ENCODE measurements around the gene UNC13C.

The UNC13C gene

GRCh38 chr15:54594115-54594514 lies 615.9 kb downstream of the UNC13C start:
- Histone ChIP-seq H3K27me3 (replicated peaks; ENCODE audit: control insufficient read depth, insufficient read depth, low read length) (no peaks in the 10 kb centered on the region), H3K36me3 (ENCODE audit: control insufficient read depth, insufficient read depth, low read length) (peaks cover 3% of the 10 kb centered on the region), H3K4me3 (replicated peaks; ENCODE audit: low read depth, low read length) (no peak overlapping the region)
- peak; percentile 12 for TF ChIP-seq CTCF (IDR thresholded peaks at IDR 0.05; ENCODE audit: insufficient read depth, low read length, poor library complexity, severe bottlenecking)
- no peak for DNase-seq (ENCODE audit: extremely low read depth, insufficient read length)

DNA sequence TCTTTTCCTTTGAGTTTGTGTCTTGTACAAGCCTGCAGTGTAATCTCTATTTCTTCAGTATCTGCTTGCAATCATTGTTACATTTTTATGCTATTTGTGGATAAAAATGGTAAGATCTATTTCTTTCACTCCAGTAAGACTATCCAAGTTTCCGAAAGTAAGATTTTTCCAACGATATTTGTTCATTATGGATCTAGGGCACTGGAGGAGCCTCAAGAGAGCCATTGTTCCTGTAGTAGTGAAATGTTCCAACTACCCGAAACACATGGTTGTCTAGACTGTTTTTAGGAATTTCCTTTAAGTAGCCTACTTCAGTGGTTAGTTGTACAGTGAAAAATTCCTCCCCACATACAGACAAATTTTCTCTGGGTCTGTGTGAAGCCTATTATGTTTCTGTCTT lies 621.1 kb downstream of the UNC13C start:
- DNase-seq (ENCODE audit: extremely low read depth, insufficient read length) = no peak
- H3K36me3 ChIP-seq (ENCODE audit: control insufficient read depth, insufficient read depth, low read length) = peaks cover 3% of the 10 kb centered on the region
- H3K4me3 ChIP-seq (replicated peaks; ENCODE audit: low read depth, low read length) = no peak overlapping the region
- no peaks in the 10 kb centered on the region for H3K27me3 ChIP-seq (replicated peaks; ENCODE audit: control insufficient read depth, insufficient read depth, low read length)
- no peak for TF ChIP-seq CTCF (IDR thresholded peaks at IDR 0.05; ENCODE audit: insufficient read depth, low read length, poor library complexity, severe bottlenecking)

GRCh38 chr15:54605043-54605442 lies 626.8 kb downstream of the UNC13C start:
- Histone ChIP-seq H3K4me3 (replicated peaks; ENCODE audit: low read depth, low read length) (no peak overlapping the region), H3K36me3 (ENCODE audit: control insufficient read depth, insufficient read depth, low read length) (no peaks in the 10 kb centered on the region), H3K27me3 (replicated peaks; ENCODE audit: control insufficient read depth, insufficient read depth, low read length) (no peaks in the 10 kb centered on the region)
- no peak for DNase-seq (ENCODE audit: extremely low read depth, insufficient read length)
- no peak for TF ChIP-seq CTCF (IDR thresholded peaks at IDR 0.05; ENCODE audit: insufficient read depth, low read length, poor library complexity, severe bottlenecking)

DNA sequence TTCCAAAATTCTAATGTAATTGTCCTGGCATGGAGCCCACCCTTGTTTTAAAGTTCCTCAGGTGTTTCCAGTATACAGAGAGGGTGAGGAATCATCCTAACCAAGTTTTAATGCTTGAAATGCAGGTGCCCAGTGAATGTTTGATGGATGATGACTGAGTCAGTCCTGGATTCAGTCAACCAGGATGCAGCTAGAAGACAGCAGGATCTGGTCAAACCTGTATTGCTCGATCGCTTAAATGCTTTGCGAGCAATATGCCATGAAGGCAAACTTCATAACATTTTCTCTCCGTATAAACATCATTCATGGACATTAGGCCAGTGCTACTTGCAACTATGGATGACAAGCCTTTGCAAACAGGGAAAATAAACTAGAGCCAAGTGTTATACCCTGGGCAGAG lies 627.3 kb downstream of the UNC13C start:
- TF ChIP-seq CTCF (IDR thresholded peaks at IDR 0.05; ENCODE audit: insufficient read depth, low read length, poor library complexity, severe bottlenecking) = no peak
- no peak overlapping the region for H3K4me3 ChIP-seq (replicated peaks; ENCODE audit: low read depth, low read length)
- no peaks in the 10 kb centered on the region for H3K27me3 ChIP-seq (replicated peaks; ENCODE audit: control insufficient read depth, insufficient read depth, low read length)
- no peak for DNase-seq (ENCODE audit: extremely low read depth, insufficient read length)
- no peaks in the 10 kb centered on the region for H3K36me3 ChIP-seq (ENCODE audit: control insufficient read depth, insufficient read depth, low read length)

DNA sequence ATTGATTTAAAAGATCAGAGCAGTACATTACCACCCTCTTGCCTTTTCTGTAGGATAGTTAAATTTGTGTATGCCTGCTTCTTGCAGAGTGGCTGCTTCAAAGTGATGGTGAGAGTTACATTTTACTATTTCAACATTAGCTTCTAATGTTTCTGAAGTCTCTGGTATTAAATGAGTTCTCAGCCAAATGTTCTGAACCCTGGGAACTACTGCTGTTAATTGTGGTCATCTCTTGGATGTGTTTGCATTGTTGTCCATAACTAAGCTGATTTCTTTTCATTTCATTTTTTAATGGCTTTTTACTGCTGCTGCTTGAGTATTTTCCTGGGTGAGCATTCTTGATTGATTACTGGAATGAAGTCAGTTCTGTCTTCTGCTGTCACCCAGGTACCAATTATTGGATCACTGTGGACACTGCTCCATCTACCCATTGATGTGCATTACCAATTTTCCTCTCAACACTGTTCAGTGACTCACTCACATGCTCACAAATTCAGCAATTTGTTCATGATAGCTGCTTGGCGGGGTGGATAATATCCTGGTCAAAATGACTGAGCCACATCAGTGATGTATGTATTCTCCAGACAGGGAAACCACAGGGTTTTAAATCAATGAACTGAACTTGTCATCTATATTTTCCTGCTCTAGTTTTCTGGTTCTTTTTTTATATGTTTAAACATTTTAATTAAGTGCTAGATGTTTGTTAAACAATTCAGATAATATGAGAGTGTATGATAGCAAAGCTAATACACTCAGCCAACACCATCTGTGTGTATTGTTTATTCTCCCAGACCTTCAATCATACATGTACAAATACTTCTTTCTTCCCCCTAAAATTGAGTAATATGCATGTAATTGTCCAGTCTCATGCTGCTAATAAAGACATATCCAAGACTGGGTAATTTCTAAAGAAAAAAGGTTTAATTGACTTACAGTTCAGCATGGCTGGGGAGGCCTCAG lies 630.9 kb downstream of the UNC13C start:
- no peak for TF ChIP-seq CTCF (IDR thresholded peaks at IDR 0.05; ENCODE audit: insufficient read depth, low read length, poor library complexity, severe bottlenecking)
- Histone ChIP-seq H3K27me3 (replicated peaks; ENCODE audit: control insufficient read depth, insufficient read depth, low read length) (no peaks in the 10 kb centered on the region), H3K4me3 (replicated peaks; ENCODE audit: low read depth, low read length) (no peak overlapping the region), H3K36me3 (ENCODE audit: control insufficient read depth, insufficient read depth, low read length) (no peaks in the 10 kb centered on the region)
- DNase-seq (ENCODE audit: extremely low read depth, insufficient read length) = no peak

All from GM06990 (cell line).